Endometrial microvascular endothelial cells (primary cell): Measurements from ENCODE around the gene SERPINA1. TPM values are rescaled to one million over a fixed set of nuclear protein-coding genes. Genes with fewer than 3 reads are reported as not detected.

Experiments
- in situ Hi-C: cut with HindIII; loops from 2 replicates; pipeline ENCODE4 v1.10.0; 2017; ENCODE audit warnings: low sequenced_read_pairs, low pct_unique_long_range_greater_than_20kb; ENCODE audit errors: inconsistent ontology term
- total RNA-seq: library from RNA; depleted of rRNA; stranded (reverse); fragments of >200 nt; gene quantifications from one replicate; pipeline ENCODE4 v1.2.3, GENCODE V29; 2015; ENCODE audit errors: inconsistent ontology term

Gene SERPINA1
- total RNA-seq, 1 donor from 2014 or later: not detected

GRCh38 chr14:94386085-94387031 is 2.0 kb downstream of the SERPINA1 start:
- in situ Hi-C loops: no loop called here

DNA sequence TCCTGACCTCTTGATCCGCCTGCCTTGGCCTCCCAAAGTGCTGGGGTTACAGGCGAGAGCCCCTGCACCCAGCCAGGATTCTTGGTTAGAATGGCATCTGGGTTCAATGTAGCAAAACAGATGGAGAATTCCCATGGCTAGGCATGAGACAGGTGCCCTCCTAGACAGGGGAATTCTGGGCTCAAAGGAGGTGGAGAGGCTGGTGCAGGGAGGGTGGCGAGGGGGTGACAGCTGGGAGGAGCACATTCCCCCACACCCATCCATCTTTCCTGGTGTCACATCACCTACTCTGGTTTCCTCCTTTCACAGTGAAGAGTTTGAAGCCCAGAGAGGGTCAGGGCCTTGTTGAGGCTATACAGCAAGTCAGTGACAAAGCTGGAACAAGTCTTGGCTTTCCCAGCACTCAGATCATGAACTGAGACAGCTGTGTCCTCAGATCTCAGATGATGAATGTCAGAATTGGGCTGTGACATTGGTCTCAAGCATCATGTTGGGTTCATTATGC is 2.8 kb downstream of the SERPINA1 start:
- in situ Hi-C loops: no loop called here

DNA sequence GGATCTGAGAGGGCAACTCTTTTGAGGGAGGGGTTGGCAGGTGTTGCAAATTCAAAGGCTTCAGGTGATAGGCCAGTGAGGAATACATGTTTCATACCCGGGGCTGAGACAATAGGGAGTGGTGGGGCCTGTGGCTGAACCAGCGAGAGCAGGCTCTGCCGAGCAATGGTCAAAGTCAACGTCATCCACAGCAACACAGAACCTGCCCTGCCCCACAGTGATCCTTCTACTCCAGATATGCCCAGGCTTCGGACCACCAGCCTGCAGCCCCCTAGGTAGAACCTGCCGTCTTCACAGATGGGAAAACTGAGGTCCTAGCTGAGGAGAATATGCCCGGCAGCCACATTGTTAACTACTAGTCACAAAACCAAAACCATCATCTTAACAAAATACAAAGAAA is 4.1 kb downstream of the SERPINA1 start:
- in situ Hi-C loops: no loop called here

DNA sequence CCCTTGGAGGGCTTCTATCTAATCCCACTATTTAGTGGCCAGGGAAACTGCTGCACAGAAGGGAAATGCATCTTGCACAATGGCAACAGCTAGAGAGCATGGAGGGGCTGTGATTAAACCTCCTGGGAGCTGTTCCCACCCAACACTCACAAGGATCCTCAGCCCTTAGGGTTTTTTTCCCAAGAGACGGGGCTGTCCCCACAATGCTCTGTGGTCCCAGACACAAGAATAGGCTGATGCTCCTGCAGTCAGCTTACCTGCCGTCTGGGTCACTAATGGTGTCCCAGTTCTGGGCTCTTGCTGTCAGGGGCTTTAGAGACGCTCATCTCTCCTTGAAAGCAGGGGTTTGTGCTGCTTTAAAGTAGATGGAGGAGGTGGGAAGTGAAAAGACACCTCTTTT is 4.6 kb downstream of the SERPINA1 start:
- in situ Hi-C loops: no loop called here

DNA sequence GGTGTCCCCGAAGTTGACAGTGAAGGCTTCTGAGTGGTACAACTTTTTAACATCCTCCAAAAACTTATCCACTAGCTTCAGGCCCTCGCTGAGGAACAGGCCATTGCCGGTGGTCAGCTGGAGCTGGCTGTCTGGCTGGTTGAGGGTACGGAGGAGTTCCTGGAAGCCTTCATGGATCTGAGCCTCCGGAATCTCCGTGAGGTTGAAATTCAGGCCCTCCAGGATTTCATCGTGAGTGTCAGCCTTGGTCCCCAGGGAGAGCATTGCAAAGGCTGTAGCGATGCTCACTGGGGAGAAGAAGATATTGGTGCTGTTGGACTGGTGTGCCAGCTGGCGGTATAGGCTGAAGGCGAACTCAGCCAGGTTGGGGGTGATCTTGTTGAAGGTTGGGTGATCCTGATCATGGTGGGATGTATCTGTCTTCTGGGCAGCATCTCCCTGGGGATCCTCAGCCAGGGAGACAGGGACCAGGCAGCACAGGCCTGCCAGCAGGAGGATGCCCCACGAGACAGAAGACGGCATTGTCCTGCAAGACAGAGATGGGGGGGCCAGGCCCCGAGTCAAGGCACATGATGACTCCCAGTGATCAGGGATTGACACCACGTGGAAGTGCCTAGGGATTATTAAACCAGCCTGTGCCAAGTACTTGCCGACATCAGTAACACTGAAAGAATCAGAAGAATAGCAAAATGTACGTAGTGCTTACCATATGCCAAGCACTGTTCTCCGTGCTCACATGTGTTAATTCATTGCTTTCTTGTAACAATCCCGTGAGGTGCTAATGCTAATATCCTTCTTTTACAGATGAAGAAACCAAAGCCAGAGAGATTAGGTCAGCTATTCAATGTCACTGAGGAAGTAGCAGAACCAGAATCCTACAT is 5.4 kb downstream of the SERPINA1 start:
- in situ Hi-C loops: no loop called here

- in situ Hi-C loops: no loop called here
These were observed 6.2 kb downstream of the SERPINA1 start for GRCh38 chr14:94382099-94382715.

DNA sequence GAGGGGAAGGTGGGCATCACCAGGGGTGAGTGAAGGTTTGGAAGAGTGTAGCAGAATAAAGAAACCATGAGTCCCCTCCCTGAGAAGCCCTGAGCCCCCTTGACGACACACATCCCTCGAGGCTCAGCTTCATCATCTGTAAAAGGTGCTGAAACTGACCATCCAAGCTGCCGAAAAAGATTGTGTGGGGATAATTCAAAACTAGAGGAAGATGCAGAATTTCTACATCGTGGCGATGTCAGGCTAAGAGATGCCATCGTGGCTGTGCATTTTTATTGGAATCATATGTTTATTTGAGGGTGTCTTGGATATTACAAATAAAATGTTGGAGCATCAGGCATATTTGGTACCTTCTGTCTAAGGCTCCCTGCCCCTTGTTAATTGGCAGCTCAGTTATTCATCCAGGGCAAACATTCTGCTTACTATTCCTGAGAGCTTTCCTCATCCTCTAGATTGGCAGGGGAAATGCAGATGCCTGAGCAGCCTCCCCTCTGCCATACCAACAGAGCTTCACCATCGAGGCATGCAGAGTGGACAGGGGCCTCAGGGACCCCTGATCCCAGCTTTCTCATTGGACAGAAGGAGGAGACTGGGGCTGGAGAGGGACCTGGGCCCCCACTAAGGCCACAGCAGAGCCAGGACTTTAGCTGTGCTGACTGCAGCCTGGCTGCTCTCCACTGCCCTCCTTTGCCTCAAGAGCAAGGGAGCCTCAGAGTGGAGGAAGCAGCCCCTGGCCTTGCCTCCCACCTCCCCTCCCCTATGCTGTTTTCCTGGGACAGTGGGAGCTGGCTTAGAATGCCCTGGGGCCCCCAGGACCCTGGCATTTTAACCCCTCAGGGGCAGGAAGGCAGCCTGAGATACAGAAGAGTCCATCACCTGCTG is 7.0 kb downstream of the SERPINA1 start:
- in situ Hi-C loops: no loop called here

DNA sequence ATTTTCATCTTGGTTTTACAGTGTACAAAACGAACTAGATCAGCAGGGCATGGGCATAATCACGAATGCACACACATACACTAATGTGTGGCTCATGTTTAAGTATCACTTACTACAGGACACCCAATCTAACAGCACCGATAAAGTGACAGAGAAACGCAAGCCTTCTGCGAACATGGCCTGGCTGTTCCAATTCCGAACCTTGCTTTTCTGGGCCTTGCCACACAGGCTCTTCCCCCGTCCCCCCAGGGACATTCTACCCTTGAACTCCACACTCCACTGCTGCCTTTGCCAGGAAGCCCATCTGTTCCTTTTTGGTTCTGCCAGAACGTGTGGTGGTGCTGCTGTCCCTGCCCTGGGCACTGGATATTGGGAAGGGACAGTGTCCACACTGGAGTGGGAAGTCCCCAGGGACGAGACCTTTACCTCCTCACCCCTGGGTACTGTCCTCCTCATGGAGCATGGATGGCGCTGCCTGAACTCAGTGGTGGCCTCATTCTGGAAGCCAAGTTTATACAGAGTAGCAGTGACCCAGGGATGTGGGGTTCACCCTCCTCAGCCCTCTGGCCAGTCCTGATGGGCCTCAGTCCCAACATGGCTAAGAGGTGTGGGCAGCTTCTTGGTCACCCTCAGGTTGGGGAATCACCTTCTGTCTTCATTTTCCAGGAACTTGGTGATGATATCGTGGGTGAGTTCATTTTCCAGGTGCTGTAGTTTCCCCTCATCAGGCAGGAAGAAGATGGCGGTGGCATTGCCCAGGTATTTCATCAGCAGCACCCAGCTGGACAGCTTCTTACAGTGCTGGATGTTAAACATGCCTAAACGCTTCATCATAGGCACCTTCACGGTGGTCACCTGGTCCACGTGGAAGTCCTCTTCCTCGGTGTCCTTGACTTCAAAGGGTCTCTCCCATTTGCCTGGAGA is 7.9 kb downstream of the SERPINA1 start:
- in situ Hi-C loops: no loop called here

- in situ Hi-C loops: no loop called here
These were observed 8.8 kb downstream of the SERPINA1 start for GRCh38 chr14:94379291-94380224.

GRCh38 chr14:94378527-94379290 is 9.7 kb downstream of the SERPINA1 start:
- in situ Hi-C loops: no loop called here

- in situ Hi-C loops: no loop called here
These were observed 10.4 kb downstream of the SERPINA1 start for GRCh38 chr14:94377866-94378470.

DNA sequence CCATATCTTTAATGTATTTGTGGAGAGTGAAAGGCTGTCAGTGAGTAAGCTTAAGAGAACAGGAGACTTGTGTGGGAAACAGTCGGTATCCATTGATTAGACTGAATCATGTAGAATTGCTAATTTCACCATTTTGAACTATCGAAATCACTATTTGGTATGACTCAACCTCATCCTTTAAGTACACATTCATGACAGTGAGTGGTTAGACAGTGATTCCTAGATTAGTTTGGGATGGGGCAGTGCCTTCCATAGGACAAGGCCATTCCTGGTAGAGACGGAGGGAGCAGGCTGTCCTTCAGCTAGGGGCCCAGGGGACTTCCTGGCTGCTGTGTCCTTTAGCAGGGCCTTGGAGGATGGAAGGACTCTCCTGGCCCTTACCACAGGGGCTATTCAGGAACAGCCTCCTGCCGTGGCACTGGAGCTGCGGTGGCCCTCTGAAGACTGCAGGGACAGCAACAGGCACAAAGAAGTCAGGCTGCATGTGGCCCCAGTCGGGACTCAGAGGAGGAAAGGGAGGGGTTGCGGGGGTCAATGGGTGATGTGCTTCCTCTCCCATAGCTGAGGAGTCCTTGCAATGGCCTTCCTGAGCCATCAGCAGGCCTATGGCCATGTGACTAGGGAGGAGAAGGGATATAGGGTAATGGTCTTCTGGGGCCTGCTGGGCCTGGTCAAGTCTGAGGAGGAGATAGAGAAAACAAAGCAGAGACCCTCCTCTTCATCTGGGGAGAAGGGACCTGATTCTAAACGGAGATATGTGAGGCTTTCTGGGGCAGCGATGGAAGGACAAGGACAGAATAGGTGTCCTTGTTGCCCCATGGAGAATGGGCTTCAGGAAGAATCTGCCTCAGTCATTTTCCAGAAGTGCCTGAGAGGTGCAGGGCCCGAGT is 11.2 kb downstream of the SERPINA1 start:
- in situ Hi-C loops: no loop called here

DNA sequence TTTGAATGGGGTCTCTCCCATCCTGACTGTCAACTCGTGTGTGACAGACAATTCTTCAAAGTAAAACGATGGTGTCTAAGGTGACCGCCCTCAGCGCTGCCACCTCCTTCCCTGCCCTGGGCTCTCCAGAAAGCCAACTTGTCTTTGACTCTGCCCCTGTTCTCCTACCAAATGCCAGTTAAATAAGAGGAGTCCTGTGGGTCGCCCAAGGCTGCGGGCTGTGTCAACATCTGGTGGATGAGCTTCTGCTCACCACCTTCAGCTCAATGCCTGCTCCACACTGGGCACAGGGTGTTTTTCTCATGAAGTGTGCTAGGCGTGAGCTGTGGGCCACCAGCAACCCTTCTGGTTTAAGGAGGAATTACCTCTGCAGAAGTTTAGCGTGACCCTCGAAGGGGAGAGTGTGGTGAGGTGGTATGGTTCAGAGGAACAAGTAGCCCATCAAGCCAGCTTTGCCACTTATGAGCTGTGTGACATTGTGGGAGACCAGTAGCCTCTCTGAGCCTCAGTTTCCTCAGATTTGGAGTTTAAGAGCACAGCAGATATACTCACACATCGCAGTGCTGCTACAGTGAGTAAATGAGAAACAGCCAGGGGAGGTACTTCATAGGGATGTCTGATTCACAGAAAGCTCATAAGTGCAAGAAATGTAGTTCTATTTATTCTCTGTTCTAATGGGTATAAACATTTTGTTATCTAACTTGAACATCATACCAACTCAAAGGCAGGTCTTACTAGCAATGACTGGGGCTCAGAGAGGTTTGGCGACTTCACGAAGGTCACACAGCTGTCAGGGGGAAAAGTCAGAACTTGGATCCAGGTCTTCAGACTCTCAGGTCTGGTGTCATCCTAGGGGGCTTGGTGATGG is 12.1 kb downstream of the SERPINA1 start:
- in situ Hi-C loops: no loop called here
